Choroid plexus epithelial cell (primary cell): ENCODE results near the gene SERPINE3.

ENCODE experiments used
- DNase-seq: peaks from one replicate; pipeline ENCODE4 v3.0.0-alpha.2; 2010; ENCODE audit warnings: low read depth
- H3K4me3 ChIP-seq: 2 replicates; pipeline ENCODE4 v1.5.1; 2011; ENCODE audit warnings: low read depth, mild to moderate bottlenecking, control low read depth, low read length, moderate library complexity
- CTCF ChIP-seq: conservative IDR thresholded peaks from 2 replicates; pipeline ENCODE4 v1.5.1; 2011; ENCODE audit warnings: low read depth, mild to moderate bottlenecking, control low read depth, inconsistent platforms, low read length, moderate library complexity

The SERPINE3 gene

GRCh38 chr13:51318876-51319275, 20.6 kb upstream of the SERPINE3 start:
- no peak for DNase-seq
- TF ChIP-seq CTCF: no peak
- H3K4me3 ChIP-seq: no peak overlapping the region

GRCh38 chr13:51321836-51322235, 17.7 kb upstream of the SERPINE3 start:
- DNase-seq: no peak
- H3K4me3 ChIP-seq: no peak overlapping the region
- TF ChIP-seq CTCF: no peak

GRCh38 chr13:51322826-51323225, 16.7 kb upstream of the SERPINE3 start:
- TF ChIP-seq CTCF: no peak
- no peak for DNase-seq
- H3K4me3 ChIP-seq: no peak overlapping the region

GRCh38 chr13:51323824-51324511, 15.5 kb upstream of the SERPINE3 start:
- H3K4me3 ChIP-seq: no peak overlapping the region
- no peak for TF ChIP-seq CTCF
- no peak for DNase-seq

- DNase-seq: no peak
- no peak for TF ChIP-seq CTCF
These were observed 14.6 kb upstream of the SERPINE3 start for GRCh38 chr13:51324714-51325420.

GRCh38 chr13:51325837-51326236, 13.7 kb upstream of the SERPINE3 start:
- no peak overlapping the region for H3K4me3 ChIP-seq
- DNase-seq: no peak
- no peak for TF ChIP-seq CTCF

More at GRCh38 chr13:51324714-51325420, 14.6 kb upstream of the SERPINE3 start:
- no peak overlapping the region for H3K4me3 ChIP-seq

- DNase-seq: no peak
- TF ChIP-seq CTCF: no peak
- no peak overlapping the region for H3K4me3 ChIP-seq
These were observed 12.7 kb upstream of the SERPINE3 start for GRCh38 chr13:51326777-51327176.
